HK-2 (cell line): ENCODE results near the gene HNRNPF.

Source experiments
- DNase-seq: peaks from one replicate; pipeline ENCODE4 v3.0.0-alpha.2; 2018; ENCODE audit not compliant: unreplicated experiment

The HNRNPF gene

DNA sequence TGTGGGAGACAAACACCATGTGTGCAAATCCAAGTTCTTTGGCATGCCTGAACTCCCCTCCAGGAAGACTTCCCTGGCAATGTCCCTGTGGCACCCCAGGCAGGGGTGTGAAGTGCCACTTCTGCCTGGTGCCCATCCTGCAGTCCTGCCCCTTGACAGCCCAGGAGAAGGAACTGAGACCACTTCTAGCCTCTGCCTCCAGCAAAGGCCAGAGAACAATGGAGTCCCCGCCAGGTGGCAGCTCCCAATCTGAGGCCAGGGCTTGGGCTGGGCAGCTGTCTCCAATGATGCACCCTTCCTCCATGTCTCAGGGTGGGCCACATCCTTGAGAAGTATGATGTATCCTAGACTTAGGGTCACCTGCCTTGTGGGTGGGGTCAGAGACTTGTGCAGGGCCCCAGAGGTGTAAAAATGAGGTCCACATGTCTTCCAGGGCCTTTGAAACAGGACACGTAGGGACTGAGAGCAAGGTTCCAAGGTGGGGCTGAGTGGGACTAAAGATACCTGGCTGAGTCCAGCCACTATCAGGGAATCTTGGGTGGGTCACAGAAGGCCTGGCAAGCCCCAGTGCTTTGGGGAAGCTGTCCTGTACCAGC is 32.1 kb downstream of the HNRNPF start:
- DNase-seq, result no peak

DNA sequence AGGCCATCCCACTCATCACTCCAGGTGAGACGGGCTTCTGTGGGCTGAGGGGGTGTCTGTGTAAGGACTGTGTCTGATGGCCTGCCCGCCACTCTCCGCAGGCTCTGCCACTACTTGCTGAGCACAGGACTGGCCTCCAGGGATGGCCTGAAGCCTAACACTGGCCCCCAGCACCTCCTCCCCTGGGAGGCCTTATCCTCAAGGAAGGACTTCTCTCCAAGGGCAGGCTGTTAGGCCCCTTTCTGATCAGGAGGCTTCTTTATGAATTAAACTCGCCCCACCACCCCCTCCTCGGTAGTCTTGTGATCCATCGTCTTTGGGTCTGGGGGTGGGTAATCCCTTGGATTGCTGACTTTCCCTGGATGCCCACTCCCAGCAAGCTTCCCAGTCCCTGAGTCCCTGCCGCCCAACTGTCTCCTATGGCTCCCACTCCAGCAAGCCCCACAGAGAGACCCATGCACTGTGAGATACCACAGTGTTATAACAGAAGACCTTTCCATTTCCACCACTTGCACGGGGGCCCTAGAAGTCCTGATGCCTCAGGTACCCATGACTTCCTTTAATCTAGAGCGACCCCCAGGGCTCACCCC is 32.8 kb downstream of the HNRNPF start:
- DNase-seq, result no peak

DNA sequence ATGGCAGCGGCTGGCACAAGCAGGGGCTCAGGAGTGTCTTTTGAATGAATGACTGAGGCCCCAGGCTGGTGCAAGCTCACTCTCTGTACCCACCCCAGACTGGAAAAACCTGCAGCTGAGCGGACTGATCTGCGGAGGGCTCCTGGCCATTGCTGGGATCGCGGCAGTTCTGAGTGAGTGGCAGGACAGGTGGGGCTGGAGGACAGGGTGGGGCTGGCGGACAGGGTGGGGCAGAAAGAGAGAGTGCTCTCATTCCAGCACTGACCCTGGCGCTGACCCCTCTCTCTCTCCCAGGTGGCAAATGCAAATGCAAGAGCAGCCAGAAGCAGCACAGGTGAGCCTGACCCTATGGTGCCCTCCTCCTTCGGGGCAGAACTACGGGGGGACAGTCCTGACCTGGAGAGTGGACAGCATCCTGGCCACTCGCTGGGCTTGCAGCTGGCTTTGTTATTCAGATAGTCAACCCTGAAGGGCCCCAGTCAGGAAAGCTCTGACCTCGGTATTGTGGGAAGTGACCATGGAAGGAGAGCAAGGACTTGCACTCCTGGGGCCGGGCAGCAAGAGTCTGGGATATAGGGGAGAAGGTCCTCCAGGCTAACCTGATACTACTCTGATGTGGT is 33.5 kb downstream of the HNRNPF start:
- DNase-seq, result no peak

DNA sequence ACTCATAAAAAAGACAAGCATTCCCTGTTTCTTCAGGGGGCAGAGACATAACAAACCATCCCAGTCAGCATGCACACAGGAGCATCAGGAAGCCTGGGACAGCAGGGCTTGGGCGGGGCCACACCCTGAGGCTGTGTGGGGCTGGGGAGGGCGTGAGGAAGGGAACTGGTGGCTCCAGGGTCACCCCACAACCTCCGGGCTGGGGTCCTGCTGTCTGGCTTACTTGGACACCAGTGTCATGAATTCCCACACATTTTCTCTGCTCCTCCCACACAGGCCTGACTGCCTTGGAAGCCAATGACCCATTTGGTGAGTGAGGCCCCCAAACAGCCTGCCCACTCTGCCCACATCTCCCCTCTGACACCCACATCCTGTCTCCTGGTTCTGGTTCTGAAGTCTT is 34.8 kb downstream of the HNRNPF start:
- DNase-seq, result no peak

DNA sequence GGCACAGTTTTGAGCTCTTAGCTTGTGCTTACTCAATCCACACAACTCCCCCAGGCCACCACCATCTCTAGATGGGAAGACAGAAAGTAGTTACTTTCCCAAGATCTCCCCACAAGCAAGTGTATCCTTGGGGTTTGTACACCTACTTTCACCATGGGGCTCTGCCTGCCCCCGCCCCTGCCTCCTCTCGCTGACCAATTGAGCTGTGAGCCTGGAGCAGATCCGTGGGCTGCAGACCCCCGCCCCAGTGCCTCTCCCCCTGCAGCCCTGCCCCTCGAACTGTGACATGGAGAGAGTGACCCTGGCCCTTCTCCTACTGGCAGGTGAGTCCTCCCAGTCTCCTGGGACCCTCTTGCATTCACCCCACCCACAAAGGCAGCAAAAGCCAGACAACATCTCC is 35.5 kb downstream of the HNRNPF start:
- no peak for DNase-seq

DNA sequence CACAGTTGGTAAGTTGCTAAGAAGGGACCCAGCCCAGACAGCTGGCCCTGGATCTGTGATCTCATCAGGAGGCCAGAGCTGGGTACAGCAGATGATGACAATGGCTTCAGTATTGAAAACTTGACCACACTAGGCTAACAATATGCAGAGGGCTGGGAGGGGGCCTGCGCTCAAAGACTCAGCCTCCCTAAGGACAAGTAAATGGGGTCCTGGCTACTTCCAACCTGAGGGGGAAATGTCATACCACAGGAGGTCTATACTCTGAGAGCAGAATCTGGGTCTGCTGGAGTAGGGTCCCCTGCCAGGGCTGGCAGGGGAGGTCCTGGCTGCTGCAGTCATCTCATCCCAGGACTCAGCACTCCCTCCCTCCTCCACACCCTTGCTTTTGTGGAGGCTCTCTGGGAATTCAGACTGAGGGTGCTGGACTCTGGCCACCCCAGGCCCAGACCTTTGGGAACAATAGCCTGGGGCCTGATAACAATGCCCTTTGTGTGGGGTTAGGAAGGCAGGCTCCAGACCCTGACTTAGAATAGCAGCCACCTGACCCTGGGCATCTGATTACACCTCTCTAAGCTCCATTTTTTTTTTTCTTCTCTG is 36.1 kb downstream of the HNRNPF start:
- DNase-seq, result no peak

DNA sequence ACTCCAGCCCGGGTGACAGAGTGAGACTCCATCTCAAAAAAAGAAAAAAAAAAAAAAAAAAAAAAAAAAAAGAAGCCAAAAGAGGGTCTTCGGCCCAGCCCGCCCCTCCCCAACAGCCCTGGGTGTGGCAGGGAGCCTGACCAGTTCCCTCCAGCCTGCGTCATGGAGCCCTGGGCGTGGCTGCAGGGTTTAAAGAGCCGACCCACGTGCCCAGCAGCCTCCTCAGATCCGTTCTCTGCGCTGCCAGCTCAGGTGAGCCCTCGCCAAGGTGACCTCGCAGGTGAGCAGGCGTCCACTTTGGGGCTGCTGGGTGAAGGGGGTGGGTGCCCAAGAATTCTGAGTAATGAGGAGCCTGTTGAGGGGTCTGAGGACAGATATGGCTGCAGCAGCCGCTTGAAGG is 37.6 kb downstream of the HNRNPF start, which contains the start of gene FXYD4:
Gene FXYD4, plus strand, starts transcription at position 219 of the 400 bp plus-strand sequence. CDS start 2,111 bp downstream, outside the sequence.
- no peak for DNase-seq

DNA sequence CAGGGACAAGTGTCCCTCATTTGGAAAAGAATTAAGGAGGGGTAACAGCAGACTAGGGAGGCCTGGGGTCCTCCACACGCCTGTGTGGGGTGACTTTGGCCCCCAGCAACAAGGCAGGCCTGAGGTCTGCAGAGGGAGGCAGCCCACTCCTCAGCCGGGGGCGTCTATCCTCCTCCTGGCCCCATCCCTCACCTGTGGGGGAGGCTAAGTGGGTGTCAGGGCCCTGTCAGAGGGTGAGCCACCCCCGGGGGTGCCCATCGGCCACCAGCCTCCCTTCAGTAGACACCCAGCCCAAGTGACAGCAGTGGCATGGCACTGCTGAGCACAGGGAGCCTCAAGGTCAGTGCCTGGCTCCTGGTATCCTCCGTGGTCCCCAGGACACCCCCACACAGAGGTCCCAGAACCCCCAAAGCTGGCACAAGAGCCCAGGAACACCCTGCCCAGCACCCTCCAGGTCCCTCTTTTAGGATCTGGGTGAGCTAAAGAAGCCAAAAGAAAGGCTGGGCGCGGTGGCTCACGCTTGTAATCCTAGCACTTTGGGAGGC is 38.2 kb downstream of the HNRNPF start:
- no peak for DNase-seq

DNA sequence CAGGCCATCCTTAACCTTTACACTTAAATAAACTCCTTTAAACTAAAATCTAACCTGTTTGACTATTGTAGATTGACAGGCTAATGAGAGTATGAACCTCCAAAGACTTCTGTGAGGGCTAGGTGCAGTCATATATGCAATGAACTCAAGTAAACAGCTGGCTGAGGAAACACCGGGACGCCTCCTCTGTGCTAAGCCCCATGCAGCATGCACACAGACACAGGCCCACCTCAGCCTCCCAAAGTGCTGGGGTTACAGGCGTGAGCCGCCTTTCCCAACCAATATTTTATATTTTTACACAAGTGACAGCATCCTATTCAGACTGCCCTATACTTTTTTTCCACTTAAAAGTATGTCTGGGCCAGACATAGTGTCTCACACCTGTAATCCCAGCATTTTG is 39.1 kb downstream of the HNRNPF start:
- DNase-seq, result no peak

DNA sequence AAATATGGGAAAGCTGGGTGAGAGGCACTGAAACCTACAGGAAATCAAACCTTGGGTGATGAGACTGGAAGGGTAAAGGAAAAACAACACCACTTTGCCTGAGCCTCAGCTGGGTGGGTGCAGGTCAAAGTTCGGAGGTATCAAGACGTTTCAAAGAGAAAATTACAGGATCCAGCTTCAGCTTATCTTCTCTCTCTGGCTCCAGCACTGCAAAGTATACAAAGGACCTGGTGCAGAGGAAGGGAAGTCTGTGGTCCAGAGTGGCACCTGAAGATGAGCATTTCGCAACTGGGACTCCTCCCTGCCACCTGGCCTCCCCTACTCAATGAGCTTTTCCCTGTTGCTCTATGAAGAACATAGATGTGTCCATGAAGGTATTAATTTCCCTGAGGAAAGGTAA is 44.0 kb downstream of the HNRNPF start:
- DNase-seq, result no peak

DNA sequence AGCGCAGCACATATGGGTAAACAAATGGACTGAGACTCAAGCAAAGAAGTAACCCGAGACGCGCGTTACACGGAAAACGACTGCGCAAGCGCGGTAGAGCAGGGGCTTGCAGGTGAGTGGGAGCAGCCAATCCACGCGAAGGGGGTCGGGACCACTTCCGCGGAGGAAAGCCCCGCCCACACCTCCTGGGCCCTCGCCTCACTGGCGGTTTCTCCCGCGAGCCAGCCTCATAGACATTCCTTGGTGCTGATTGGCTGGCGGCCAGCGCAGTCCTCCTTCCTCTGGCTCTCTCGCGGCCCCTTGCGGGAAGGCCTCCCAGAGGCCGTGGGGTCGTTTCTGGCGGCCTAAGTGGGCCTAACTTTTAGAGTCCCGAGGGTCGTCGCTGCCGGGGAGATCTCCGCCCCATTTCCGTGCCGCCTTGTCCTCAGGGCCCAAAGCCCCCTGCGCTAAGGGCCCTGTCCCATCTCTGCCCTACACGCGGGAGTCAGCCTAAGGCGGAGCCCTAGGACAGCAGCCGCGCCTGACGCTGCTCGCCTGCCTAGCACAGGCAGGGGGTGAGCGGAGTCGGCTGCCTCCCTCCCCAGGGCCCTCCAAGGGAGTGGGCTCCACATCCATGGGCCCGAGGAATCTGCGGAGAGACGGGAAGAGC is 46.7 kb downstream of the HNRNPF start:
- peak; percentile 100 for DNase-seq

DNA sequence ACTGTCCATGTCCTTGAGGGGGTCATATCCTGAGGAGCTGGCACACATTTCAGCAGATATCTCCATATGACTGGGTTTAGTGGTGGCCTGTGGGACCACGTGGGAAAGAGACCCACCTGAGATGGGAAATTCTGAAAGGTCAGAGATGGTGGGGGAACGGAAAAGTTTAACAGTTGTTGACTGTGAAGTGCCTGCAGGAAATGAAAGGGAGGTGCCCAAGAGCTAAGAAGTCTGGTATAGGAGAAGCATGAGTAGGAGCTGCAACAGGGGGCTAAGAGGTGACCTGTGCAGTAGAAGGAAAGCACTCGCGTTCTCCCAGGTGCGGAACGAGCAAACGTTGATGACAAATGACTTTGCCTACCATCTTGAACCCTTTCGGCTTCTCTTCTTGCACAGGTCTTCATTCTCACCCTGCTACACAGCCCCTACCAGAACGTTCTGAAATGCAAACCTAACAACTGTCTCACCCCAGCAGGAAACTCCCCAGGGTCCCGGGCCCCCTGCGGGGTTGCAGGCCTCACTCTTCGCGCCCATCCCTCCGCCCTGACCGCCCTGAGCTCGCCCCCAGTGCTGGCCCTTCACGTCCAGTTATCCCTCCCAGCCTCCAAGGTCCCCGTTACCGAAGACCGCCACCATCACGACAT is 47.3 kb downstream of the HNRNPF start:
- no peak for DNase-seq

DNA sequence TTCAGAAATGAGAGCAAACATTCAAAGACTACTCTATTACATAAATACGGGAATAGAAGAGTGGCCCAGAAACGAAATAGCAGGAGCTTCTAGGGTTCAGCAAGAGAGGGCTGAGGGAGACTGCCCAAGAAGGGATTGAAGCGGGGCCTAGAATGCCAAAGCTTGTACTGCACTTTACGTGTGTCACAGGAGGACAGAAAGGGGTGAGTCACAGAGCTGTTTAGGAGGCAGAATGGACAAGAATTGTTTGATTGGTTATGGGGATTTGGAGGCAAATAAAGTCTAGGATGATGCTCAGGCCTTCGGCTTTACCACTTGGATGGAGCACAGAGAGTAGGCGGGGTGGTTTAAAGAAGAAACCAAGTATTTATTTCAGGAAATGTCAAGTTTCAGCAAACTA is 48.9 kb downstream of the HNRNPF start:
- no peak for DNase-seq

DNA sequence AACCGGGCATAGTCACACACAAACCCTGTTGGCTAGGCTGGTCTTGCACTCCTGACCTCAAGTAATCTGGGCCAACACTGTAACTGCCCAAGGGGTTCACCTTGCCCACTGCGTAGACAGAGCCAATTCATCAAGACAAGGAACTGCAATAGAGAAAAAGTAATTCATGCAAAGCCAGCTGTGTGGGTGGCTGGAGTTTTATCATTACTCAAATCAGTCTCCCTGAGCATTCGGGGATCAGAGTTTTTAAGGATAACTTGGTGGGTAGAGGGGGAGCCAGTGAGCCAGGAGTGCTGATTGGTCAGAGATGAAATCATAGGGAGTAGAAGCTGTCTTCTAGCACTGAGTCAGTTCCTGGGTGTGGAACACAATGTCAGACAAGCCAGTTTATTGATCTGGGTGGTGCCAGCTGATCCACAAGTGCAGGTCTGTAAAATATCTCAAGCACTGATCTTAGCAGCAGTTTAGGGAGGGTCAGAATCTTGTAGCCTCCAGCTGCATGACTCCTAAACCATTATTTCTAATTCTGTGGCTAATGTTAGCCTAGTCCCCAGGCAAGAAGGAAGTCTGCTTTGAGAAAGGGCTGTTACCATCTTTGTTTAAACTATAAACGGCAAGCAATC is 53.1 kb downstream of the HNRNPF start:
- peak; percentile 38 for DNase-seq

DNA sequence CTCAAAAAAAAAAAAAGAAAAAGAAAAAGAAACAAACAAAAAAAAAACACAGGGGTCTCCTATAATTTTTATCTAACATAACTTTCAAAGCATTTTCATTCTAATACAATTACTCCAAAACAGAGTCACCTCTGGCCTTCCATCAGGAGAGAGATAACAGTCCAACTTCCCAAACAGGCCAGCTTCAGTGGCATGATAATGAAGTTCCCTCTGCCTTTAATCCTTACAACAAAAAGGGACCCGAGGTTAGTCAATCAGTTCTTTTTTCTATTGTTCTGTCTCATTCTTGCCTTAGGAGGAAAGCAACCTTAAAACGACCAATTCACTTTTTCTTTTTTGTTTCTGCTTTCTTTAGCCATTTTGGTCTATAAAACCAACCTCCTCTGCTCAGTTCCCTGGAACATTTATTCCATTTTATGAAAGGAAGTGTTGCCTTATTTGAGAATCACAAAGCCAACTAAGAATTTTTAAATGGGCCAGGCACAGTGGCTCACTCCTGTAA is 54.1 kb downstream of the HNRNPF start:
- no peak for DNase-seq

DNA sequence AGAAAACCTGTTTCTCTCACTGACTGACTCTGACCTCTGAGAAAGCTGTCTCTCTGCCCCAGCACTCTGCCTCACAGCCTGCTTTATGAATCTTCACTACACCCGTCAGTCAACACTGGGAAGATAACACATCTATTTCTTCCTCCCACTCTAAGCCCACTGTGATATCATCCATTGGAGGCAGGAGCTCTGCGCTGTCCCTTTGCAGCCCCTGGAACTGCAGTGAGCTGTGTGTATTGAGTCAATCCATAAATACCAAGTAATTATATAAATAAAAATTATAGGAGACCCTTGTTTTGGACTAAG is 54.7 kb downstream of the HNRNPF start:
- DNase-seq, result no peak

DNA sequence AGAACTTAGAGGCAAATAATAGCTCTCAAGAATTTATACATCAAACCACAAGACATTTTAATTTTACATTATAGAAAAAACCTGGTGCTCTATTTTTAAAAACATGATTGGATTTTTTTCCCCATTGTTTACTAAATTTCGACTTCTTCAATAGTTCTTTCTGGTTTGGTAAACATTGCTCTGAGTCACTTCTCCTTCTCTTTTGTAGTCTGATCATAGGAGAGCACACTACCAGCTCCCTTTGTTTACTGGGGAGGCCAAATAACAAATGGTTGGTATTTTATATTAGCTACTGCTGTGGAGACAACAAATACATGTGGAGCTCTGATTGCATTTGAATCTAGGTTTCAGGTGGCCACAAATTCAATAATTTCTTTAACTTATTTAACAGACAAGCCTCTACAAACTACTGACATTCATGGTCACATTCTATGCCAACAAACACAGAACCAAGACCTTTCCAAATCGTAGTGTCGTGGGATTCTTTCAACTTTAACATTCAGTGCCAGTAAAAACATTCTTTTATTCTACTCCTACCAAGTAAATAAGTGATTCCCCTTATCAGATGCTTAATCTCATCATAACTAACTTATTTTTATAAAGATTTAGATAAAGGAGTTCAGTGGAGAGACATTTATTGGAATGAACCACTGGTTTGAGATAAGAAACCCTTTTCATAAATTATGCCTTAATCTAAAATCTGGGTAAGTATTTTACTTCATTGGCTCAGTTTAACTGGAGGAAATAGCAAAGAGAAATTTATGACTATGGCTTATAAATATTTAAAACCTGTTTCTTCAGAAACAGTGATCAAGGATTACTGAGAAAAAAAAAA is 55.3 kb downstream of the HNRNPF start:
- no peak for DNase-seq

DNA sequence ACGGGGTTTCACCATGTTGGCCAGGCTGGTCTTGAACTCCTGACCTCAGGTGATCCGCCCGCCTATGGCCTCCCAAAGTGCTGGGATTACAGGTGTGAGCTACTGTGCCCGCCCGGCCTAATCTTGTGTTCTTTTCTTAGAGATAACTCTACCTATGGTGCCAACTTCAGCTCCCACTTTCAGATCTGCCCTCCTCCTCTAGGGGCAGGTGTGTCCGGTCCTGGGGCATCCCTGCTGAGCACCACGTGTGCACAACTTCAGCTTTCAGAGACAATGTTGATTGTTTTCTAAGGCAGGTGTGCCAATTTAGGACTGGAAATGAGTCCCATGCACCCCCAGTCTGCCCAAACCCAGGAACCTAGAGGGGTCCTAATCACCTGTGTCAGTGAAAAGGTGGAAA is 56.0 kb downstream of the HNRNPF start:
- no peak for DNase-seq

DNA sequence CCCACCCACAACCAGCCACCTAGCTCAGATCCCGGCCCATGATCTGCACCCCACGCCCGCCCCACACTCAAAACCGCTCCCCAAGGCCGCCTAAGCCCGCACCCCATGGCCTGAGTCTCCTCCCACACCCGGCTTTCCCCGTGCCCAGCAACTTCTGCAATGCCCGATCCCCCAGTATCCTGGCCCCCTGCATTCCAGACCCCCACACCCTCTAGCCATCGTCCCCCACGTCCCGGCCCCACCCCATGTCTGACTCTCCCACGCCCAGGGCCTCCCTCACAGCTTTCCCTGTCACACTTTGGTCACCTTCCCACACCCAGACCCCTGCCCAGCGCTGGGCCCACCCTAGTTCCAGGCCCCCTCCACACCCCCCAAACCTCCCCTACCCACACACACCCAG is 57.7 kb downstream of the HNRNPF start:
- no peak for DNase-seq

DNA sequence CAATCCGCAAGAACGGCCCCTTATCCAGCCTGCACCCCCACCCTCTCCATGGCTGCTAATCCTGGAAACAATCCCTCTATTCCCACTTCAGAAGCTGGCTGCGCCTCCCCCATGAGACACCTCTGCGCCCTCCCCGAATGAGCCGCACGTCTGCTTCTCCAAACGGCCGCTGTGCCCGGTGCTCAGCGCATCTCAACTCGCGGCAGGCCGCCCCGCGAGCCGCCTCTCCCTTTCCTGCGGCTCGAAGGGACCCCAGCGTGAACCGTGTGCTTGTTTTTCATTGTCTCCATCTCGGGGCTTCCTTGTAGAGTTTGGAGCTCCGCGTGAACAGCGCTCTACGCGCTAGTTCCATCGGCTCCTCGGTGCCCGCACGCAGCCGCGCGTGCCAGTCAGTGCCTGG is 58.3 kb downstream of the HNRNPF start:
- no peak for DNase-seq

DNA sequence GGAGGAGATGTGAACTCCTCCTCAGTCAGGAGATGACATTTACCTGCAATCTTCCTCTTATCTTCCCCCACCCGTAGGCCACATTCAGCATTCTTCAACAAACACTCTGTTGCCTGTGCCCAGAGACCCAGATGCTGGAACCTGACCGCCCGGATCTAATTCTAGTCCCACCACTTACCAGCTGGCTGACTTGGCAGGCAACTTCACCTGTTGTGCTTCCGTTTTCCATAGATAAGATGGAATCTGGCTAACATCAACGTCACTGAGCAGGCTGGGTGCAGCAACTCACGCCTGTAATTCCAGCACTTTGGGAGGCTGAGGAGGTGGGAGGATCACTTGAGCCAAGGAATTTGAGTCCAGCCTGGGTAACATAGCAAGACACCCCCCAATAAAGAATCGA is 58.8 kb downstream of the HNRNPF start:
- no peak for DNase-seq
